ENCODE measurements around the gene GRM1.

DNA sequence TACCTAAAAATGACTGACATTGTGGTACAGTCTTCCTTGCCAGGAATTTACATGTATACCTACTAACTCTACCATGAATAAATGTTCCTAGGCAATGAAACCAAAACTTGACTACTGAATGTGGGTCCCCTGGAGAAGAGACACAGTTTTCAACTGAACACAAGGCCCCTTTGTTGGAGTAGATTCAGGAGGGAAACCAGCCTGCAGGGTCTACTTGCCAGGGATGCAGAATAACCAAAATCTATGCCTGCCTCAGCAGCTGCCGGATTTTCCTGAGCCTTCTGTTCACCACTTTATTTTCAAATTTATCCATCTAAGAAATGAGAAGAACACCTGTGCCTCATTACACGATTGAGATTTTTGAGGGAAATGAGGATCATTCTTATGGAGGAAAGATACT lies 211.9 kb downstream of the GRM1 start:
- TF ChIP-seq, protein P1, sequence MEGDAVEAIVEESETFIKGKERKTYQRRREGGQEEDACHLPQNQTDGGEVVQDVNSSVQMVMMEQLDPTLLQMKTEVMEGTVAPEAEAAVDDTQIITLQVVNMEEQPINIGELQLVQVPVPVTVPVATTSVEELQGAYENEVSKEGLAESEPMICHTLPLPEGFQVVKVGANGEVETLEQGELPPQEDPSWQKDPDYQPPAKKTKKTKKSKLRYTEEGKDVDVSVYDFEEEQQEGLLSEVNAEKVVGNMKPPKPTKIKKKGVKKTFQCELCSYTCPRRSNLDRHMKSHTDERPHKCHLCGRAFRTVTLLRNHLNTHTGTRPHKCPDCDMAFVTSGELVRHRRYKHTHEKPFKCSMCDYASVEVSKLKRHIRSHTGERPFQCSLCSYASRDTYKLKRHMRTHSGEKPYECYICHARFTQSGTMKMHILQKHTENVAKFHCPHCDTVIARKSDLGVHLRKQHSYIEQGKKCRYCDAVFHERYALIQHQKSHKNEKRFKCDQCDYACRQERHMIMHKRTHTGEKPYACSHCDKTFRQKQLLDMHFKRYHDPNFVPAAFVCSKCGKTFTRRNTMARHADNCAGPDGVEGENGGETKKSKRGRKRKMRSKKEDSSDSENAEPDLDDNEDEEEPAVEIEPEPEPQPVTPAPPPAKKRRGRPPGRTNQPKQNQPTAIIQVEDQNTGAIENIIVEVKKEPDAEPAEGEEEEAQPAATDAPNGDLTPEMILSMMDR (IDR thresholded peaks at IDR 0.05), result no peak
- TF ChIP-seq POLR2A (IDR thresholded peaks at IDR 0.05), result no peak

Measured in stomach (tissue), 4 donors.